Upper lobe of left lung (tissue), 6 donors: ENCODE data around the gene NIPBL. TPM values are rescaled to one million over a fixed set of nuclear protein-coding genes. Genes with fewer than 3 reads are reported as not detected.

Source experiments
- ATAC-seq, 2 donors: fragments of 200-7000 bp; cut with Tn5 transposase; one replicate each; pipeline ENCODE4 v1.9.1; 2022; ENCODE audit warnings: mild to moderate bottlenecking in 2 of 2, moderate library complexity in 2 of 2; ENCODE audit not compliant: low FRiP score in 2 of 2
- DNase-seq, 2 donors: peaks; one replicate each; pipeline ENCODE4 v3.0.0-alpha.2; 2019 to 2020
- H3K27ac ChIP-seq, 4 donors: fragments of 200-600 bp; sonication (generic); one replicate each; pipeline ENCODE4 v1.5.1; 2016 to 2019
- H3K27me3 ChIP-seq, 4 donors: fragments of 200-600 bp; sonication (generic); one replicate each; pipeline ENCODE4 v1.5.1; 2017 to 2019
- H3K36me3 ChIP-seq, 4 donors: fragments of 200-600 bp; sonication (generic); one replicate each; pipeline ENCODE4 v1.5.1; 2016 to 2019
- H3K4me1 ChIP-seq, 4 donors: fragments of 200-600 bp; sonication (generic); one replicate each; pipeline ENCODE4 v1.5.1; 2018 to 2019
- H3K4me3 ChIP-seq, 4 donors: fragments of 200-600 bp; sonication (generic); one replicate each; pipeline ENCODE4 v1.5.1; 2017 to 2019; ENCODE audit warnings: mild to moderate bottlenecking in 2 of 4, moderate library complexity in 1 of 4
- H3K9me3 ChIP-seq, 4 donors: fragments of 200-600 bp; sonication (generic); one replicate each; pipeline ENCODE4 v1.5.1; 2018 to 2019
- CTCF ChIP-seq, 6 experiments: fragments of 450-650 bp in 4 of 6; fragments of 200-600 bp in 2 of 6; sonication (generic) in 2 of 6; IDR thresholded peaks; one replicate each; pipeline ENCODE4 v1.5.1; 2016 to 2019; ENCODE audit warnings: antibody characterized with exemption in 6 of 6
- EP300 ChIP-seq, 4 donors: sonication (generic); formaldehyde crosslinking; IDR thresholded peaks; one replicate each; pipeline ENCODE4 v1.5.1; 2017; ENCODE audit warnings: antibody characterized with exemption in 4 of 4, control low read depth in 2 of 4
- POLR2A ChIP-seq, 4 donors: fragments of 450-650 bp; IDR thresholded peaks; one replicate each; pipeline ENCODE4 v1.5.1; 2016 to 2017; ENCODE audit warnings: antibody characterized with exemption in 4 of 4, mild to moderate bottlenecking in 2 of 4
- POLR2AphosphoS5 ChIP-seq, 2 donors: sonication (generic); formaldehyde crosslinking; IDR thresholded peaks; one replicate each; pipeline ENCODE4 v1.5.1; 2017; ENCODE audit warnings: antibody characterized with exemption in 2 of 2
- WGBS, 2 donors: methylation state at CpG; one replicate each; pipeline ENCODE4 v1.1.5; 2017 to 2018; 5-methylcytosine and 5-hydroxymethylcytosine counted together
- total RNA-seq, 6 donors: library from RNA; depleted of rRNA in 4 of 6; stranded (reverse); fragments of >200 nt in 4 of 6; gene quantifications; one replicate each; pipeline versions ENCODE4 v1.1.0 to v1.2.1, GENCODE V29; 2016 to 2021
- donor health status: DM: no; HTN: no; CAD: no; lungs with moderate emphysema.
- donor health status: DM: no; HTN: yes; CAD: no; lungs with severe emphysema.

The NIPBL gene
- total RNA-seq = 10 to 100 TPM; 39.2 to 75.2 (median 55.3) TPM

- H3K9me3 ChIP-seq = no peaks in the 10 kb centered on the region
- H3K27me3 ChIP-seq = no peaks in the 10 kb centered on the region
- peak within 1 kb of the TSS; percentile 66 to 91 (median 86) for H3K4me3 ChIP-seq
- WGBS, 2 donors = 0% methylated on average over 4 to 55 of the region's 73 CpGs
- peak; percentile 94 to 95 for DNase-seq
- peak; percentile 93 to 94 for ATAC-seq
- peak in 2 of 6 experiments; percentile 3 to 7 for TF ChIP-seq CTCF (IDR thresholded peaks at IDR 0.05)
- peak in 3 of 4 donors; percentile 77 to 89 (median 87) for TF ChIP-seq POLR2A (IDR thresholded peaks at IDR 0.05)
- TF ChIP-seq EP300 (IDR thresholded peaks at IDR 0.05) = no peak
- peak; percentile 76 to 91 for TF ChIP-seq POLR2AphosphoS5 (IDR thresholded peaks at IDR 0.05)
- peaks cover 36 to 50% (median 41%) of the 10 kb centered on the region in 4 donors for H3K4me1 ChIP-seq
- H3K27ac ChIP-seq = peak within 1 kb of the TSS; percentile 94 to 99 (median 98)
- peaks cover 0 to 5% (median 0%) of the 10 kb centered on the region in 4 donors for H3K36me3 ChIP-seq
Observed at GRCh38 chr5:36876299-36876964, at the start of gene NIPBL. Gene NIPBL, plus strand, starts transcription at chr5:36876769. Its CDS starts 76,928 bp downstream, at chr5:36953697.

GRCh38 chr5:36832274-36832673, 44.3 kb upstream of the NIPBL start:
- Histone ChIP-seq H3K4me3 (no peak overlapping the region), H3K9me3 (no peaks in the 10 kb centered on the region), H3K36me3 (no peaks in the 10 kb centered on the region), H3K27ac (no peak overlapping the region), H3K27me3 (no peaks in the 10 kb centered on the region), H3K4me1 (no peaks in the 10 kb centered on the region)
- DNase-seq (no peak), ATAC-seq (no peak)
- WGBS, 2 donors = 62 to 75% methylated on average over 2 of the region's 2 CpGs
- no peak for TF ChIP-seq POLR2A (IDR thresholded peaks at IDR 0.05)
- no peak for TF ChIP-seq CTCF (IDR thresholded peaks at IDR 0.05)
- no peak for TF ChIP-seq POLR2AphosphoS5 (IDR thresholded peaks at IDR 0.05)
- no peak for TF ChIP-seq EP300 (IDR thresholded peaks at IDR 0.05)

GRCh38 chr5:36836831-36837230, 39.7 kb upstream of the NIPBL start:
- DNase-seq (no peak), ATAC-seq (no peak)
- H3K36me3 ChIP-seq = no peaks in the 10 kb centered on the region
- 17 to 25% methylated on average over 1 of the region's 1 CpG for WGBS, 2 donors
- TF ChIP-seq CTCF (IDR thresholded peaks at IDR 0.05) (no peak), EP300 (IDR thresholded peaks at IDR 0.05) (no peak), POLR2A (IDR thresholded peaks at IDR 0.05) (no peak), POLR2AphosphoS5 (IDR thresholded peaks at IDR 0.05) (no peak)
- H3K27ac ChIP-seq = no peak overlapping the region
- no peaks in the 10 kb centered on the region for H3K4me1 ChIP-seq
- H3K27me3 ChIP-seq = no peaks in the 10 kb centered on the region
- no peak overlapping the region for H3K4me3 ChIP-seq
- no peaks in the 10 kb centered on the region for H3K9me3 ChIP-seq

GRCh38 chr5:36839489-36840476, 36.8 kb upstream of the NIPBL start:
- TF ChIP-seq EP300 (IDR thresholded peaks at IDR 0.05) (no peak), POLR2A (IDR thresholded peaks at IDR 0.05) (no peak), CTCF (IDR thresholded peaks at IDR 0.05) (no peak), POLR2AphosphoS5 (IDR thresholded peaks at IDR 0.05) (no peak)
- peak in 1 of 2 donors; percentile 69 for ATAC-seq
- H3K36me3 ChIP-seq = no peaks in the 10 kb centered on the region
- no peaks in the 10 kb centered on the region for H3K9me3 ChIP-seq
- 69 to 72% methylated on average over 5 of the region's 5 CpGs for WGBS, 2 donors
- no peak for DNase-seq
- no peak overlapping the region for H3K27ac ChIP-seq
- no peaks in the 10 kb centered on the region for H3K27me3 ChIP-seq
- no peaks in the 10 kb centered on the region for H3K4me1 ChIP-seq
- H3K4me3 ChIP-seq = no peak overlapping the region
